Iris pigment epithelial cell (primary cell): ENCODE results near the gene IFI30.
"Not testable (repeated sequence)": the region's sequence is repeated elsewhere in the genome, so short reads cannot be mapped to it uniquely, and the experiment has no call there.

Experiments used
- DNase-seq: peaks from one replicate; pipeline ENCODE4 v3.0.0-alpha.2; 2011; ENCODE audit warnings: low read depth

IFI30 gene

GRCh38 chr19:18152817-18153555 is 20.6 kb upstream of the IFI30 start, which contains the start of gene PIK3R2:
PIK3R2 (plus strand) TSS chr19:18153163; CDS start chr19:18155880, 2,717 bp downstream.
- peak; percentile 97 for DNase-seq

- DNase-seq = no peak
Observed at GRCh38 chr19:18153556-18154134, 20.0 kb upstream of the IFI30 start.

DNA sequence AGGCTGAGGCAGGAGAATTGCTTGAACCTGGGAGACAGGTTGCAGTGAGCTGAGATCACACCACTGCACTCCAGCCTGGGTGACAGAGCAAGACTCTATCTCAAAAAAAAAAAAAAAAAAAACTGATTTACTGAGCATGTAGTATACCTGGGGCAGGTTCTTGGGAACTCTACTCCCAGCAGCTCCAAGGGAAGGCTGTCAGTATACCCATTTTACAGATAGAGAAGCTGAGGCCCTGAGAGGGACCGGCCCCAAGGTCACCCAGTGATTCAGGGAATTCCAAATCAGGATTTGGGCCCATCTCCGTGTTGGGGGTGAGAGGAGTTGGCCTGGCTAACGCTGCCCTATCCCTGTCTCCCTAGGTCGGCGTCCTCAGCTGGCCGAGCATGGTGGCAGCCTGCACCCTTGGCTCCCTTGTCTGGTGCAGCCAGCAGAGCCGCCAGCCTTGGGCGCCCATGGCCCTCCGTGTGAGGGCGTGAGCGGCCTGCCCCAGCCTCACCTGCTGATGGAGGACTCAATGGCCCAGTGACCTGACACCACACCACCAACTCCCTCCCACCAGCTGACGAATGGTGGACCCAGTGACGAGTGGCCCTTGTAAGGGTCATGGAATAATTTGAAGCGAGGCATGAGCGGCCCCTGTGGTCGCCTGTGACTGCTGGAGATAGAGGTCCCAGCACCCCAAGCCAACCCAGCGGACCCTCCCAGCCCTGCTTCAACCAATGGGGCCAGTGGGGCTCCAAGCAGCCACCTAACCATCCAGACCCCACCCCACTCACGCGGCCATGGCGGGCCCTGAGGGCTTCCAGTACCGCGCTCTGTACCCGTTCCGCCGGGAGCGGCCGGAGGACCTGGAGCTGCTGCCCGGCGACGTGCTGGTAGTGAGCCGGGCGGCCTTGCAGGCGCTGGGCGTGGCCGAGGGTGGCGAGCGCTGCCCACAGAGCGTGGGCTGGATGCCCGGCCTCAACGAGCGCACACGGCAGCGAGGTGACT is 18.2 kb upstream of the IFI30 start:
- no peak for DNase-seq

DNA sequence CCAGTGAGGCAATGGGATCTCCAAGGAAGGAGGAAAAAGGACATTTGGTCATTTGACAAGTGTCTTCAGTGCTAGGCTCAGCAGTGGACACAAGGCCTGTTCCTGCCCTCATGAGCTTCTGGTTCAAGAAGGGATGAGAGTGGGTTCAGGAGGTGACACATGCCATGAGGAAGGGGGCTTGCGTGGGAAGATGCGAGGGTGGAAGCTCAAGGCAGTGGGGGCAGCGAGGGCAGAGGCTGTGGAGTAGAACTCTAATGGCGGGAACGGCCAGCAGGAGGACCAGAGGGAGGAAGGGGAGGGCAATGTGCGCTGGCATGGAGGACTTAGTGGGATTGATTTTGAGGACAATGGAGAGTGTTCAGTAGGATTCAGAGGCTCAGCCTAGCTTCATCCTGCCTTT is 17.3 kb upstream of the IFI30 start:
- no peak for DNase-seq

DNA sequence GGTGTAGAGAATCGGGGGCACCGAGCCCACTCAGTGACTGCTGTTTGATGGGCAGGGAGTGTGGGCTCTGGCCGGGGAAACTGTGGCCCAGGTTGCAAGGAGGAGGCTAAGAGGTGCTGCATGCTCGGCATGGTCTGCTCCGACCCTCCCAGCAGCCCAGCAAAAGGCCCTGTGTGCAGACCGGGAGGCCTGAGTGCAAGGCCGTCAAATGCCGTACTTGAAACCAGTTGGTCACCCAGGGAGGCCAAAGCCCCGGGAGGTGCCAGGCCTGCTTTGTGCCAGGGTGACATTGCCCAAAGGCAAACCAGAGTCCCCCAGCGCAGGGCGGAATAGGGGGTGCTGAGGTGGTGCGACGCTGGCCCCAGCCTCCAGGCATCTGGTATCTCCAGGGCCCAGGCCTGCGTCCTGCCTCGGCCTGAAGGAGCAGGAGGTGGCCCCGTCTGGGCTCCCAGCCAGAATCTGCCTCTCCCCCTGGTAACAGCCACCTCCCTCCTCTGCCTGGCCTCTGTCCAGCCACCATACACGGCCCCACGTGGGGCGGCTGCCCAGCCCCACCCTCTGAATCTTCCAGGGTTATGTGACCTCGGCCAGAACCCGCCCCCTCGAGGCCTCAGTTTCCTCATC is 16.7 kb upstream of the IFI30 start:
- DNase-seq = peak; percentile 92

DNA sequence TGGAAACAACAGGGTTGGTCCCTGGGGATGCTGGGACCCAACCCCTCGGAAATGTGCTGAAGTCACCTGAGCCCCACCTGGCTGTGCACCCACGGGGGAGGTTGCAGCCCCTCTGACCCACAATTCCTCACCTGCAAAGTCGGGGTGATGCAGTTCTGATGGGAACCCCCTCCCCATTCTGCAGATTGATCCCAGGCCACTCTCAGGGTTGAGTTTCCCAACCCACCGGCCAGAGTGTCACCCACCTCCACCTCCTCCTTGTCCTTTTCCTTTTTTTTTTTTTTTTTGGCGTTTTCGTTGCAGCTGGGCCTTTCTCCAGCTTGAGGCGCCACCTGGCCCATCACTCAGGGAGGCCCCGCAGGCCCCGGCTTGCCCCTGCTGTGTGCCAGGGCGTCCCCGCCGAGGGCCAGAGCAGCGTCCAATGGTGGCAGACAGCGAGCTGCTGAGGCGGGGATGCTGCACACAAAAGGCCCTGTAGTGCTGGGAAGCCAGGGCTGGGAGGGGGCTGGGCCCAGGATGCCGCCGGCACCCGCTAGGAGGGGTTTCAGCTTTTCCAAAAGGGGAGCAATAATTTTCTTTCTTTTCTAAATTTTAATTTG is 16.0 kb upstream of the IFI30 start:
- no peak for DNase-seq

GRCh38 chr19:18158467-18158866 is 15.1 kb upstream of the IFI30 start:
- no peak for DNase-seq

DNA sequence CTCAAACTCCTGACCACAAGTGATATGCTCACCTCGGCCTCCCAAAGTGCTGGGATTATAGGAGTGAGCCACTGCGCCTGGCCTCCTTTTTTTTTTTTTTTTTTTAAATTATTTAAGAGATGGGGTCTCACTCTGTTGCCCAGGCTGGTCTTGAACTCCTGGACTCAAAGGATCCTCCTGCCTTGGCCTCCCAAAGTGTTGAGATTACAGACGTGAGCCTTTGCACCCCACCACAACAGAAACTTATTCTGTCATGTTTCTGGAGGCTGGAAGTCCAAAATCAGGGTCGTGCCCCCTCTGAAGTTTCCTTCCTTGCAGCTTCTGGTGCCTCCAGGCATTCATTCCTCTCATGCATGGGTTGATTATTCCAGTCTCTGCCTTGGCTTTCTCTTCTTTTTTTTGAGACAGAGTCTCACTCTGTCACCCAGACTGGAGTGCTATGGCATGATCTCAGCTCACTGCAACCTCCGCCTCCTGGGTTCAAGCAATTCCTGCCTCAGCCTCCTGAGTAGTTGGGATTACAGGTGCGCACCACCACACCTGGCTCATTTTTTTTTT is 14.5 kb upstream of the IFI30 start:
- not testable (repeated sequence) for DNase-seq

DNA sequence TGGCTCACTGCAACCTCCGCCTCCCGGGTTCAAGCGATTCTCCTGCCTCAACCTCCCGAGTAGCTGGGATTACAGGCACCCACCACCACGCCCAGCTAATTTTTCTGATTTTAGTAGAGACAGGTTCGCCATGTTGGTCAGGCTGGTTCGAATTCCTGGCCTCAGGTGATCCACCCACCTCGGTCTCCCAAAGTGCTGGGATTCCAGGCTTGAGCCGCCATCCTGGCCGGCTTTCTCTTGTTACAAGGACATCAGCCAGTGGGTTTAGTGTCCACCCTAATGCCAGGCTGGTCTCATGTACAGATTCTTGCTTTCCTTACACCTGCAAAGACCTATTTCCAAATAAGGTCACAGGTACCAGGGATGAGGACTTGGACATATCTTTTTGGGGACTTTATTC is 13.8 kb upstream of the IFI30 start:
- no peak for DNase-seq

DNA sequence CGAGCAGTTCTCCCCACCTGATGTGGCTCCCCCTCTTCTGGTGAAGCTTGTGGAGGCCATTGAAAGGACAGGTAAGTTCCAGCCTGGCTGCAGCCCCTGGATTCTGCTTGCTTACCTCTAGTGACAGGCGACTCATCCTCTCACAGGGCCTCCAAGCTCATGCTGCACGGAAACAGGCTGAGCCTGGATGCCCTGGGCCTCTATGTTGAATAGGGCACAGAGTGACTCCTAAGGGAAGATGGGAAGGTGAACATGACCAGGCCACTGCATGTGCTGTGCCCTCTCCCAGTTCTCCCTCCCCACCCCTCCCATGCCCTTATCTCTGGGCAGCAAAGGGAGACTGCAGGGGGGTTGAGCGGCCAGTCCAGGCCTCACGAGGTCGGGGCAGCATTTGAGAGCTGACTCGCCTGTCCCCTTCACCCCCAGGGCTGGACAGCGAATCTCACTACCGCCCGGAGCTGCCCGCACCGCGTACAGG is 13.1 kb upstream of the IFI30 start:
- DNase-seq = no peak

- peak; percentile 35 for DNase-seq
Observed at GRCh38 chr19:18160971-18161635, 12.5 kb upstream of the IFI30 start.

DNA sequence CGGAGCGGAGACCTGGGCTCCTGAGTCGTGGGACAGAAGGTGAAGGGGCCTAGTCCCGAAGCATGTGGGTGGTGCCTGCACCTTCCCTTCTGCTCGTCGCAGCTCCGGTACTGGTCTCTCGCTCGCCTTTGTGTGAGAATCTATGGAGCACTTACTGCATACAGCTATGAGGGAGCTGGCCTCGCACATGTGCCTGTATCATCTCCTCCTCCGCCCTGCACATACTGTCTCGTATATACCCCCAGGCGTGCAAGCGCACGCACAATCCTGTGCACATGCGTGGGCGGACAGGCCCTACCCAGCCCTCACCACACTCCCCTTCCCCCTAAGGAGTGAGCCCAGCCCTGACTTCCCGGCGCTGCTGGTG is 12.0 kb upstream of the IFI30 start:
- no peak for DNase-seq

- no peak for DNase-seq
Observed at GRCh38 chr19:18164072-18164471, 9.5 kb upstream of the IFI30 start.

DNA sequence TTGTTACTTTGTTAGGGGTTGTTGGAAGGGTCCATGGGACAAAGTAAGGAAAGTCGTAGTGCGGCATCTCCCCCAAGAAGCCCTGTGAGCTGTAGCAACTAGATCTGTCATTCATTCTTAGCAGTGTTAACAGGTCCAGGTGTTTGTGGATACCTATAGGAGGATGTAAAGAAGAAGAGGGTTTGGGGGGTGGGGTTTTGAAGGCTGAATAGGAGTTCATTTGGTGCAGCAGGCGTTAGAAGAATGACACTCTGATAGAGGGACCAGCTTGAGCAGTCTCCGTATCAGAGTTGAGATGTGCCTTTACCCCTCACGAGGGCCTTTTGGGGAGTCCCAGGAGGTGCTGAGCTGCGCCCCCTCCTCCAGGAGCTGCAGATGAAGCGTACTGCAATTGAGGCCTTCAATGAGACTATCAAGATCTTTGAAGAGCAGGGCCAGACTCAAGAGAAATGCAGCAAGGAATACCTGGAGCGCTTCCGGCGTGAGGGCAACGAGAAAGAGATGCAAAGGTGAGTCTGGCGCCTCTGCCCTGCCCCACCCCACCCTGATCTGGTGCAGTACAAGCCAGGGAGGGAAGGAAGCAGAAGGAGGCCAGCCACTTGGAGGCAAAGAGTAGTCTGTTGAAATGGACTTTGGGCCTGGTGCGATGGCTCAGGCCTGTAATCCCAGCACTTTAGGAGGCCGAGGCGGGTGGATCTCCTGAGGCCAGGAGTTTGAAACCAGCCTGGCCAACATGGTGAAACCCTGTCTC is 7.6 kb upstream of the IFI30 start:
- no peak for DNase-seq

GRCh38 chr19:18167011-18167410 is 6.6 kb upstream of the IFI30 start:
- no peak for DNase-seq

GRCh38 chr19:18167975-18168645 is 5.5 kb upstream of the IFI30 start:
- no peak for DNase-seq

DNA sequence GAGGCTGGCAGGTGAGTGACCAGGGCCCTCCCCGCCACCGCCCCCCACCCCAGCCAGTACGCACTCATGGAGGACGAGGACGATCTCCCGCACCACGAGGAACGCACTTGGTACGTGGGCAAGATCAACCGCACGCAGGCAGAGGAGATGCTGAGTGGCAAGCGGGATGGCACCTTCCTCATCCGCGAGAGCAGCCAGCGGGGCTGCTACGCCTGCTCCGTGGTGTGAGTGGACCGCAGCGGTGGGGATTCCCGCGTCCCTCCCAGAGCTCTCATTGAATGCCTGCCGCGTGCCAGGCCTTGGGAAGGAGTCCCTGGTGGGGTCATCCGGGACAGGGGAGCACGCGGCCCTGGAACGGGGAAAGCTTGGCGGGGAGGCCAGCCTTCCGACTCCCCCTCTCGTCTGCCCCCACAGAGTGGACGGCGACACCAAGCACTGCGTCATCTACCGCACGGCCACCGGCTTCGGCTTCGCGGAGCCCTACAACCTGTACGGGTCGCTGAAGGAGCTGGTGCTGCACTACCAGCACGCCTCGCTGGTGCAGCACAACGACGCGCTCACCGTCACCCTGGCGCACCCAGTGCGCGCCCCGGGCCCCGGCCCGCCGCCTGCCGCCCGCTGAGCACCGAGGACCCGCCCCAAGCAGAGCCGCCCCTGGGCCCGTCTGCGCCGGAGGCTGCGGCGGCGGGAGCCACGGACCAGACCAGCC is 4.8 kb upstream of the IFI30 start:
- no peak for DNase-seq

GRCh38 chr19:18170714-18171255 is 2.8 kb upstream of the IFI30 start:
- no peak for DNase-seq
